ENCODE measurements around the gene RSL1D1. TPM values are rescaled to one million over a fixed set of nuclear protein-coding genes. Genes with fewer than 3 reads are reported as not detected.

RSL1D1 gene
- total and polyA plus RNA-seq, 10 of the 15 experiments (the other 5 are each of a cell fraction or from before 2014, with no cell fraction given) = 106 to 535 (median 304) TPM

- TF ChIP-seq PML (IDR thresholded peaks at IDR 0.05; ENCODE audit: low read length) (no peak), CTCF (IDR thresholded peaks at IDR 0.05 in 2 of 3, conservative IDR thresholded peaks at IDR 0.05 in 1 of 3; ENCODE audit: control insufficient read depth in 2 of 3, extremely low read depth in 1 of 3, insufficient read depth in 1 of 3, low read depth in 3 of 3, low read length in 3 of 3) (no peak), SP1 (IDR thresholded peaks at IDR 0.05; ENCODE audit: low read depth, low read length) (no peak), CHD2 (IDR thresholded peaks at IDR 0.05; ENCODE audit: borderline replicate concordance, low read depth, low read length) (no peak), BRCA1 (IDR thresholded peaks at IDR 0.05; ENCODE audit: low read depth, low read length) (no peak), TBL1XR1 (IDR thresholded peaks at IDR 0.05; ENCODE audit: low read depth, low read length) (no peak), RAD21 (IDR thresholded peaks at IDR 0.05; ENCODE audit: insufficient read depth, low read depth, low read length) (no peak), HCFC1 (IDR thresholded peaks at IDR 0.05; ENCODE audit: low read length) (no peak), BHLHE40 (IDR thresholded peaks at IDR 0.05; ENCODE audit: borderline replicate concordance in 1 of 2, low read depth in 2 of 2, low read length in 1 of 2) (no peak), NBN (IDR thresholded peaks at IDR 0.05) (no peak), ZNF217 (IDR thresholded peaks at IDR 0.05) (no peak), ETV6 (conservative IDR thresholded peaks at IDR 0.05 in 1 of 2, IDR thresholded peaks at IDR 0.05 in 1 of 2; ENCODE audit: borderline replicate concordance in 1 of 2, low read depth in 1 of 2) (no peak), TAF1 (IDR thresholded peaks at IDR 0.05; ENCODE audit: borderline replicate concordance, low read depth, low read length) (no peak), ZBTB40 (IDR thresholded peaks at IDR 0.05; ENCODE audit: borderline replicate concordance) (no peak), MXI1 (IDR thresholded peaks at IDR 0.05; ENCODE audit: low read depth, low read length) (no peak), CHD4 (IDR thresholded peaks at IDR 0.05) (no peak), ESRRA (IDR thresholded peaks at IDR 0.05; ENCODE audit: low read length) (no peak), RB1 (IDR thresholded peaks at IDR 0.05; ENCODE audit: borderline replicate concordance) (no peak), TCF3 (IDR thresholded peaks at IDR 0.05; ENCODE audit: borderline replicate concordance, insufficient read depth, low read depth, low read length) (no peak)
- Histone ChIP-seq H3K36me3 (ENCODE audit: control insufficient read depth in 2 of 2, insufficient read depth in 2 of 2, low read length in 1 of 2) (peaks cover 21 to 42% of the 10 kb centered on the region in 2 experiments), H2AFZ (ENCODE audit: control insufficient read depth, low read depth, low read length) (no peak overlapping the region), H3K9ac (ENCODE audit: control insufficient read depth, insufficient read depth, low read length) (no peak overlapping the region), H3K4me3 (no peak overlapping the region), H3K27me3 (replicated peaks in 1 of 2; ENCODE audit: control insufficient read depth in 2 of 2, insufficient read depth in 2 of 2, low read length in 1 of 2) (no peaks in the 10 kb centered on the region), H3K9me3 (replicated peaks; ENCODE audit: control insufficient read depth, insufficient read depth, low read length) (no peaks in the 10 kb centered on the region), H3K4me2 (ENCODE audit: control insufficient read depth, insufficient read depth) (no peak overlapping the region), H3K27ac (ENCODE audit: control insufficient read depth, insufficient read depth) (no peak overlapping the region), H3K4me1 (ENCODE audit: control insufficient read depth, insufficient read depth, low read length) (no peaks in the 10 kb centered on the region), H3K79me2 (ENCODE audit: control insufficient read depth, insufficient read depth, low read length) (peaks cover 12% of the 10 kb centered on the region), H4K20me1 (ENCODE audit: control insufficient read depth, insufficient read depth) (no peaks in the 10 kb centered on the region)
- ChIA-PET RAD21 (ENCODE audit: unreplicated experiment) (no interaction called here), SMC1A (ENCODE audit: uncharacterized antibody, unreplicated experiment) (no interaction called here), CTCF (interaction anchor here (0.5 to 2.3 kb wide), 3 partner anchors 14 to 224 kb away, joined by 3 to 9 read pairs (median 4); no protein-coding TSS in a partner anchor), POLR2A (interaction anchor here (0.6 to 1.2 kb wide), 5 partner anchors 31 to 220 kb away, joined by 3 to 10 read pairs (median 4); partner anchors contain the start of gene ZC3H7A)
- BruUV-seq (replicated peaks) = no TSS peak
- ATAC-seq (no peak), FAIRE-seq (no peak), DNase-seq (ENCODE audit: low read depth, low spot score) (no peak)
- 92% methylated on average over 11 of the region's 11 CpGs for WGBS (ENCODE audit: insufficient coverage, insufficient replicate concordance, low lambda C conversion rate, missing lambda C conversion rate)
- intact Hi-C loops (cut with micrococcal nuclease; ENCODE audit: unreplicated experiment) (no loop called here), in situ Hi-C loops (cut with MboI) (no loop called here)
Observed at GRCh38 chr16:11843206-11843605, 8.1 kb downstream of the RSL1D1 start.

All from GM12878 (cell line).